ENCODE data around the gene TMEM233.
A peak's percentile ranks its signal among the peaks of the same experiment; 100 is the strongest.

Gene TMEM233

GRCh38 chr12:119681728-119682638, 88.4 kb downstream of the TMEM233 start:
- no peak for DNase-seq (ENCODE audit: low read depth)

DNA sequence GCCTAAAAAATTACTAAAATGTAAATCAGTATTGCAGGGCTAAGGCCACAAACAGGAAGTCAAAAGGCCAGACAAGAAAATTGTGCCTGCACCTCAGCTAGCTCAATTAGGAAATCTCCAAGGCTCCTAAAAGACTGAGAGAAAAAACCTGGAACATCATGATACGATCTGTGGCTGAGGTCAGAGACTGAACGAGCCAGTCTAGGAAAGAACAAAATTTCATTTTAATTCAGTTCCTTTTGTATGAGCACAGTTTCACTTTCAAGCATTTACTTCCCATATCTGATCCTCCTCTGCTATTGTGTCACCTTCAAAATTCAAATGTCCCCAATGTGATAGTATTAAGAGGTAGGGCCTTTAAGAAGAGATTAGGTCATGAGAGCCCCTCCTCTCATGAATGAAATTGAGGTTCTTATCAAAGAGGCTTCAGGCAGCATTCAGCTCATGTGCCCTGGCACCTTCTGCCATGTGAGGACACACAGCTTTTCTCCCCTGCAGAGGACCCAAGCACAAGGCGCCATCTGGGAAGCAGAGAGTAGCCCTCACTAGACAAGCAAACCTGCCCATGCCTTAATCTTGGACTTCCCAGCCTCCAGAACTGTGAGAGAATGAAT, 89.2 kb downstream of the TMEM233 start:
- no peak for DNase-seq (ENCODE audit: low read depth)

- DNase-seq (ENCODE audit: low read depth), result peak; percentile 44
Observed at GRCh38 chr12:119683413-119683812, 89.8 kb downstream of the TMEM233 start.

DNA sequence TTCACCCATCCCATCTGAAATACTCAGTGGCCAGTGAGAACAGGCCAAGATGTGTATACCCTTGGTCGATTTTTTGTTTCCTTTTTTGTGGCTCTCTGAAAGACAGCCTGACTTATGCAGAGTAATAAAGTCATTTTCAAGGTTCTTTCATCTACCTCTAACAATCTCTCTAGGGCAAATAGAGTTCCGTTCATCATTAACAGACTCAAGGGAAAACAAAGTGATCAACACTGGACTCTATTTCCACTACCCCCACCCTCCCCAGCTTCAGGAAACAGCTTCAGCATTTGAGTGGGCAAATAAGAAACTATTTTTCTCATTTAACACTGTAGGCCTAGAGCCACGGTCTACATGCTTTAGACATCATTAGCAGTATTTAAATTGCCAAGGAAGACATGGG, 90.2 kb downstream of the TMEM233 start:
- DNase-seq (ENCODE audit: low read depth), result no peak

- peak; percentile 69 for DNase-seq (ENCODE audit: low read depth)
Observed at GRCh38 chr12:119684711-119685369, 91.3 kb downstream of the TMEM233 start.

DNA sequence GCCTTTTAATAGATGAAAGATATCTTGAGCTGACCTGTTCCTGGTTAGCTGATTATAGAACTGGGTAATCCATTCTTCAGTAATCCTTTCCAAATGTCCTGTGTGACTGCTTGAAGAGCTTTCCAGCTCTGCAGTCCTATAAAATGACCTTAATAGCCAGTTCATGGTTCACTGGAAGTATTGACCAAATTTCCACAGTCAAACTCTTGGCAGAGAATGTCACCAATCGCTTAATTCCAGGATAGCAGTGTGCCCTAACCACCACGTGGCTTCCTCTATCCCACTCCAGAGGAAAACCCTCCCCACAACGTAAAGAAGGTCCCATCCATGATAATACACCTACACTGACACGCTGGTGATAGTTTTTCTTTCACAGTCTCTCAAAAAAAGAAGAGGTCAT, 91.8 kb downstream of the TMEM233 start:
- peak; percentile 48 for DNase-seq (ENCODE audit: low read depth)

GRCh38 chr12:119686355-119686754, 92.8 kb downstream of the TMEM233 start:
- no peak for DNase-seq (ENCODE audit: low read depth)

DNA sequence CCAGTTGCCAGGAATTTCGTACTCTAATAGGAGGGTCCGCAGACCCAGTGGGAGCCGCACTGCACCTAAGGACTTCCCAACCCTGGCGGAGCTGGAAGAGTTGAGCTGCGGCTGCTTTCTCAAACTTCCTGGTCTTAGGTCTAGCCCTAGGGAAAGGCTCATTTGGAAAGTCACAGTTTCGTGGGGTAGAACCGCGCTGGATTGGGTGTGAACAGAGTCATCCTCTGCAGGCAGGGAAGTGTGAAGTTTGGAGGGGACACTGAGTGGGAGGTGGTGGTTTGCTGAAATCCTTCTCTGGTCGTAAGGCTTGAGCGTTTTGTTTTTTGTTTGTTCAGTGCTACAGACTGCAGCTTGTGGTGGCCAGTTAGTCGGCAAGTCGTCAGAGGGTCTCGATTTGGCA, 93.2 kb downstream of the TMEM233 start:
- DNase-seq (ENCODE audit: low read depth), result no peak

DNA sequence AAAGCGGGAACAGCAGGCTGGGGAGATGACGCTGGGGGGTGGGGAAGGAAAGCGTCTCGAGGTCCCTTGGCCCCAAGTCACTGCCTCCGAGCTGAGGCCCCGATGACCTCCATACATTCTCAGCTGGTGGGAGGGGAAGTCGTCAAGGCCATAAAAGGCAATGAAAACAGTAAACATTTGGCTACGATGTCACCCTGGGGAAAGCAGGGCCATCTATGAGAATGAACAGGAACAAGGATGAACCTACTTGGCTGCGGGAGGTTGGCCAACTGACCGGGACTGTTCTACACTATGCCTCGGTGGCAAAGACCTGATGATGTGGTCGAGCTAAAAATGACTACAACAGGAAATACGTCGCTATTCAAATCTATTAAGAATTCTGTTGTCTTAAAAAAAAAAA, 93.8 kb downstream of the TMEM233 start:
- DNase-seq (ENCODE audit: low read depth), result no peak

- DNase-seq (ENCODE audit: low read depth), result no peak
Observed at GRCh38 chr12:119687879-119688278, 94.3 kb downstream of the TMEM233 start.

- no peak for DNase-seq (ENCODE audit: low read depth)
Observed at GRCh38 chr12:119689935-119690500, 96.4 kb downstream of the TMEM233 start.

DNA sequence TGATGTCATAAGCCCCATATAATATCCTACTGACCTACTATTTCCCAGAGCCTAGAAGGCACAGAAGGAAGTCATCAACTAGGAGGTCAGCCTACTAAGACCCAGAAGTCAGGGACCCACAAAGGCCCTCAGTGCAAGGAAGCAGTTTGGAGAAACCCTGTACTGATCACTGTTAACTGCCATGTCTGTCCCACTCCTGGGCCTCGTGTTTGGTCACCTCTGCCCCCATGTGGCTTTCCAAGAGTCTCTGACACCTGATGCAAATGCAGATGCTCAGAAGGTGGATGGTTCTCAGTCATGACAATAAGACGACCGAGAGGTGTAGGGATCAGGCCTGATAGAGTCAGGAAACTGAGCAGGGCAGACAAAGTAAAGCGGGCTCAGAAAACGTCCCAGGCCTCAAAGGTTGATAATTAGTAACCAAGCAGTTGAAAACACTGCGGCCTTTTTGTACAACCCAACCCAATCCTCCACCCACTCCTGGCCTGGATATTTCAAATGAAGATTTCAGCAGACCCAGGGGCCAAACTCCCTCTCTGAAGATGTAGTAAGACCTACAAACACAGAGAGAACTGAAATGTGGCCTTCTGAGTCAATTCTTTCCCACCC, 97.7 kb downstream of the TMEM233 start:
- no peak for DNase-seq (ENCODE audit: low read depth)

DNA sequence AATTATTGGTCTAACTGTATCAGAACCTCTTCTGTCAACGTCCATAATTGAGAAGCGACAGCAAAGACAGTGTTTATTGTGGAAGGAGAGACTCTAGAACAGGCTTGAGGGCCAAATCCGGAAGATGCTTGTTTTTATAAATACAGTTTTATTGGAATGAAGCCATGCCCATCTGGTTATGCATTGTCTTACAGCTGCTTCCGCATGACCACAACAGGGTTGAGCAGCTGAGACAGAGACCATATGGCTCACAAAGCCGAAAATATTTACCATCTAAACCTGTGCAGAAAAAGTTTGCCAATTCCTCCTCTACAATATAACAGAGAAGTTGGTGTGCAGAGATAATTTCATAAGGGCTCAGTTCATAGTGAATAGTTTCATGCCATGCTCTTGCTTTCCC, 98.8 kb downstream of the TMEM233 start:
- DNase-seq (ENCODE audit: low read depth), result peak; percentile 35
